Measurements from ENCODE around the gene IFT20. TPM values are rescaled to one million over a fixed set of nuclear protein-coding genes. Genes with fewer than 3 reads are reported as not detected.

IFT20 gene
- total RNA-seq, 1 experiment from 2014 or later: 21.0 TPM

DNA sequence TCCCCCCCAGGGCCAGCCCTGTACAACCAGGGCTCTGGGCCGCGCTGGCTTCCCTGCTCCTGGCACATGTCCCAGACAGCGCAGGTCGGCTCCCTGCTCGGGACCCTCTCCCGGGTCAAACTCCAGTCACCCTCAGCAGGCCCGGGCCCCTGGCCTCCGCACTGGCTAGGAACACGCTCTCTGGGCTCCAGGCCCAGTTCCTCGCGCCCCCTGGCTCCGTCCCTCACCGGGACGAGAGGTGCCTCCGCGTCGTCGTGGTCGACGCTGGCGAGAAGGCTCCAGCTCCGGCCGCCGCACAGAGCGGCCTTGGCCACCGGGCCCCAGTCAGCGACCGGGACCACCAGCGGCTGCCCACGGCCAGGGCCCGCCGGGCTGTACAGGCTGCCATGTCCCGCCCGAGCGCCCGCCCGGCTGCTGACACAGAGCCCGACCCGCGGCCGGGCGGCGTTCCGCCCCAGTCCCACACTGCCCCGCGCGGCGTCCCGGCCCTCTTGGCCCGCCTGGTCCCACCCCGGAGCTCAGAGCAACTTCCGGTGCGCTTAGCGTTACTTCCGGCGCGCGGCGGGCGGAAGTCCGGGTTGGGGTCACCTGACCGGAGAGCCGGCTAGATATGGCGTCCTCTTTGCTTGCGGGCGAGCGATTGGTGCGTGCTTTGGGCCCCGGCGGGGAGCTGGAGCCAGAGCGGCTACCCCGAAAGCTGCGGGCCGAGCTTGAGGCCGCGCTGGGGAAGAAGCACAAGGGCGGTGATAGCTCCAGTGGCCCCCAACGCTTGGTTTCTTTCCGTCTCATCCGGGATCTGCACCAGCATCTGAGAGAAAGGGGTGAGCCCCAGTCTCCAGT lies 22.0 kb upstream of the IFT20 start, which contains the start of gene POLDIP2:
TSS of gene POLDIP2 (minus strand) at position 467 of the 840 bp plus-strand sequence. CDS start at position 388, 79 bp downstream.
- Mint-ChIP-seq H3K4me3 (peak within 1 kb of the TSS; percentile 90), H3K27ac (peak within 1 kb of the TSS; percentile 92 to 99 (median 96)), H3K36me3 (ENCODE audit: insufficient read depth in 1 of 3, low read depth in 3 of 3) (peaks cover 32 to 58% (median 52%) of the 10 kb centered on the region in 3 experiments; a peak in 6 of 7 replicates), H3K4me1 (peaks cover 14 to 15% of the 10 kb centered on the region in 2 experiments), H3K27me3 (ENCODE audit: low read depth) (no peaks in the 10 kb centered on the region), H3K9me3 (no peaks in the 10 kb centered on the region; a peak in 1 of 5 replicates)
- no peak within 1 kb of the TSS for H3K56ac ChIP-seq (ENCODE audit: insufficient read length, low read depth, low read length)
- H3K23ac ChIP-seq (ENCODE audit: insufficient read length, low read depth, low read length): no peak within 1 kb of the TSS
- H2BK20ac ChIP-seq (ENCODE audit: low read depth, low read length, poor library complexity, severe bottlenecking): no peak within 1 kb of the TSS
- H3K4me1 ChIP-seq (ENCODE audit: insufficient read depth, low read length): no peaks in the 10 kb centered on the region
- no peak within 1 kb of the TSS for H3K4ac ChIP-seq (ENCODE audit: low read depth, low read length)
- H2AK5ac ChIP-seq (ENCODE audit: insufficient read length, low read length): no peak within 1 kb of the TSS
- peak within 1 kb of the TSS; percentile 91 for H3K4me2 ChIP-seq (ENCODE audit: insufficient read depth, insufficient read length, low read length)
- H2AFZ ChIP-seq (ENCODE audit: low read length): no peak within 1 kb of the TSS
- no peaks in the 10 kb centered on the region for H3K79me2 ChIP-seq (ENCODE audit: insufficient read depth, low read length)
- TF ChIP-seq, protein P1, sequence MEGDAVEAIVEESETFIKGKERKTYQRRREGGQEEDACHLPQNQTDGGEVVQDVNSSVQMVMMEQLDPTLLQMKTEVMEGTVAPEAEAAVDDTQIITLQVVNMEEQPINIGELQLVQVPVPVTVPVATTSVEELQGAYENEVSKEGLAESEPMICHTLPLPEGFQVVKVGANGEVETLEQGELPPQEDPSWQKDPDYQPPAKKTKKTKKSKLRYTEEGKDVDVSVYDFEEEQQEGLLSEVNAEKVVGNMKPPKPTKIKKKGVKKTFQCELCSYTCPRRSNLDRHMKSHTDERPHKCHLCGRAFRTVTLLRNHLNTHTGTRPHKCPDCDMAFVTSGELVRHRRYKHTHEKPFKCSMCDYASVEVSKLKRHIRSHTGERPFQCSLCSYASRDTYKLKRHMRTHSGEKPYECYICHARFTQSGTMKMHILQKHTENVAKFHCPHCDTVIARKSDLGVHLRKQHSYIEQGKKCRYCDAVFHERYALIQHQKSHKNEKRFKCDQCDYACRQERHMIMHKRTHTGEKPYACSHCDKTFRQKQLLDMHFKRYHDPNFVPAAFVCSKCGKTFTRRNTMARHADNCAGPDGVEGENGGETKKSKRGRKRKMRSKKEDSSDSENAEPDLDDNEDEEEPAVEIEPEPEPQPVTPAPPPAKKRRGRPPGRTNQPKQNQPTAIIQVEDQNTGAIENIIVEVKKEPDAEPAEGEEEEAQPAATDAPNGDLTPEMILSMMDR (conservative IDR thresholded peaks at IDR 0.05): 0 out of 3 replicates have a peak, but pooled peaks have one; percentile 10
- H3K27me3 ChIP-seq (ENCODE audit: insufficient read depth, low read length): no peaks in the 10 kb centered on the region
- H2BK5ac ChIP-seq (ENCODE audit: insufficient read length, low read length): no peak within 1 kb of the TSS
- H3K27ac ChIP-seq (ENCODE audit: insufficient read length, low read depth, low read length): no peak within 1 kb of the TSS
- H3K79me1 ChIP-seq (ENCODE audit: insufficient read depth, low read depth, low read length, poor library complexity, severe bottlenecking): peaks cover 5% of the 10 kb centered on the region
- no peak within 1 kb of the TSS for H4K91ac ChIP-seq (ENCODE audit: insufficient read length, low read depth, low read length)
- no peak within 1 kb of the TSS for H4K5ac ChIP-seq (ENCODE audit: insufficient read length, low read depth, low read length)
- peak within 1 kb of the TSS; percentile 62 for H3K14ac ChIP-seq (ENCODE audit: insufficient read depth, low read length)
- peaks cover 6% of the 10 kb centered on the region for H3K23me2 ChIP-seq (ENCODE audit: insufficient read length, low read depth, low read length, poor library complexity, severe bottlenecking)
- H2BK12ac ChIP-seq (ENCODE audit: insufficient read length, low read depth, low read length): no peak within 1 kb of the TSS
- H3T11ph ChIP-seq (ENCODE audit: low read length): no peak within 1 kb of the TSS
- H4K8ac ChIP-seq (replicated peaks; ENCODE audit: insufficient read length, low read depth, low read length): no peak within 1 kb of the TSS
- WGBS (ENCODE audit: extremely low coverage, insufficient read length, low lambda C conversion rate): no CpG with 5 or more reads among the region's 80 CpGs
- H3K9me3 ChIP-seq (ENCODE audit: control insufficient read depth, low read depth, low read length): no peaks in the 10 kb centered on the region
- peak within 1 kb of the TSS; percentile 67 for H3K18ac ChIP-seq (ENCODE audit: insufficient read length, low read depth, low read length)
- no peaks in the 10 kb centered on the region for H4K20me1 ChIP-seq (ENCODE audit: control insufficient read depth, insufficient read depth, insufficient read length)
- H2BK15ac ChIP-seq (ENCODE audit: low read depth, low read length): no peak within 1 kb of the TSS
- peak within 1 kb of the TSS; percentile 81 for H3K9ac ChIP-seq (ENCODE audit: extremely low read depth, insufficient read length, low read length)
- DNase-seq: peak; percentile 98
- no peak within 1 kb of the TSS for H2BK120ac ChIP-seq (ENCODE audit: low read depth, low read length, poor library complexity, severe bottlenecking)
